Measurements from ENCODE around the gene MARCHF9.

Gene MARCHF9

DNA sequence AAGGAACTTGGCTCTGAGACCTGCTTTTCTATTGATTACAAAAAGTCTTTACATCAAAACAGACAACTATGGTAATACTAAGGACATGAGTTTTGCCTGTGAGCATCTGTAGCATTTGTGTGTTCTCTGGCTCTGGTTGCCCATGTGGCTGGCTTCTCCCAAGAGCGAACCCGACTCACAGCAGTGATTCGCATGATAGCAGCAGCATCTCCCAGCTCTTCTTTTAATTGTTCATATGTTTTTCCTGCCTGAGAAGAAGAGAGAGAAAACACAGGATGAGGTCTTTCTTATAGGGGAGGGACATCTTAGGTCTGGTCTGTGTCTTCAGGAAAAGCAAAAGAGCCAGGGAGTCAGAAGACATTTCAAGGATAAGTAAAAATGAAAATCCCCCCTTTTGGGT is 46.1 kb downstream of the MARCHF9 start:
- no peak for DNase-seq (ENCODE audit: low read depth)

- DNase-seq (ENCODE audit: low read depth), result no peak
Measured at GRCh38 chr12:57802607-57803006, 47.7 kb downstream of the MARCHF9 start.

DNA sequence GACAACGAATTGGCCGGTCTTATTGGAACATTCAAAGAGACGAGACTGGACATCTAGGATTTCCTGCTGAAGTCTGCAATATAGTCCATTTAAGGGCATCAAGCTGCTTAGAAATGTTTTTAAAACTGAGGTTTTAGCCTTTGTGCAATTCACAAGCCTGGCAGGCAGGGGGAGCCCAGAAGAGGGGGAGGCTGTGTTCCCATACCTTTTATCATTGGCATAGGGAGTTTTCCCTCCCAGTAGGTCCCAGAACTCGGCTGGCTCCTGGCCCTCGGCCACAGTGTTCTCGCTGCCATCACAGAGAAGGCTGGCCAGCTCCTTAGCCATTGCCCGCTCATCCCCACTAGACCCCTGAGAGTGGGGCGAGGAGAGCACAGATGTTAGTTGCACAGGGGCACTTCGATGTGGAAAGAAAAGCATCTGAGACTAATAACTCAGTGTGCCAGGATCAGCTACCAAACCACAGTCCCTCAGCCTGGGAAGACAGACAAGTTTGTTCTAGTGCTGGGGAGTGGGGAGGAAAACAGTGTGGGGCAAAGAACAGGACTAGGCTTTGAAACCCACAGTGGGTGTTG is 48.5 kb downstream of the MARCHF9 start:
- DNase-seq (ENCODE audit: low read depth), result peak; percentile 53

DNA sequence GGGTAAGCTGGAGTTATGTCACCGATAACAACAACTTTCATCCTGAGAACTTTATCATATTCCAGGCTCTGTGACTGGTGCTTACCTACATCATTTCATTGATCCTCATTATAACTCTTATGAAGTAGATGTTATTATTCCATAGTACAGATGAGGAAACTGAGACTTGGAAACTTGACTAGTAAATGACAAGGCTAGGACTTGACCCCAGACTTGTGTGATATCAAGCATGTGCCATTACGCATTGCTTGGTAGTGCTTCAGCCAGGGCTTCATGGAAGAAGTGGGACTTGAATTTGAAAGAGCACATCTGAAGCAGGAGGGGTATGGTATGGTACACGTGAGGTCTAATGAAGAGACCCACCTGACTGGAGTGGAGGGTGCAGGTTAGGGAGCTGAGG is 51.8 kb downstream of the MARCHF9 start:
- no peak for DNase-seq (ENCODE audit: low read depth)

GRCh38 chr12:57807285-57807684 is 52.4 kb downstream of the MARCHF9 start:
- no peak for DNase-seq (ENCODE audit: low read depth)

DNA sequence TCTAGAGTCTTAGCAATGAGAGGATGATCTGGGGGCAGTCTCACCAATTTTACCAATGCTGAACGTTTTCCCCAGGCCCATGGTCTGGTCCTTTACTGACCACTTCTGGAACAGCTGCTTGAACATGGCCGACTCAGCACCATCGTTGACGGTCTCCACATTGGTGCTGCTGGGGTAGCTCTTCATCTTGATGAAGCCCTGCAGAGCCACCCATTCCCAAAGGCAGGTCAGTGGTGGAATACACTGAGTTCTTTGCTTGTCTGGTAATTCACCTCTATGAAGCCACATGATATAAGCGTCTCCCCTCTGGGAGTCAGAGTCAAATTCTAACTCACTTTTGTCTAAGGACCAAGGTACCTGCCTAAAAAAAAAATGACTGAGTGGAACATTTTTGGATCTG is 53.4 kb downstream of the MARCHF9 start:
- DNase-seq (ENCODE audit: low read depth), result no peak

- DNase-seq (ENCODE audit: low read depth), result no peak
Measured at GRCh38 chr12:57809425-57809824, 54.5 kb downstream of the MARCHF9 start.

Data from fibroblast of gingiva (primary cell).